Measurements from ENCODE around the gene ITGB4. TPM values are rescaled to one million over a fixed set of nuclear protein-coding genes. Genes with fewer than 3 reads are reported as not detected.

The ITGB4 gene
- polyA plus RNA-seq, 1 of the 3 experiments (the other 2 are of a cell fraction), result 7.0 TPM

DNA sequence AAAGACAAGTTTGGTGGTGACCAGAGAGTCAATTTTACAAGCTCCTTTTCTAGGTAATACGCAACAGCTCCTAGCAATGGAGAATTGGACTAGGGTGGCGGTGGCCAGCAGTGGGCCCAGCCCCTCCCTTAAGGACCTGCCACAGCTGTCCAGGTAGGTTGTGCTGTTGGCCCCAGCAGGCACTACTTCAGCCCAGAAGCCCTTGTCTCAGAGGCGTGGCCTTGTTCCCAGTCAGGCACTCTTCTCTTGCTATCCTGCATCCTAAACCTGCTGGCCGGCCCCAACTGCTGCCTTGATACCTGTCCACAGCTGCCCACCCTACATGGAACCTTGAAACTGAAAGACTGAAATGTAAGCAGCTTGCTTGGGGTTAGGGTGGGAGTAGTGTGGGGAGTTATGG is 44.7 kb downstream of the ITGB4 start:
- Histone ChIP-seq H4K20me1 (ENCODE audit: insufficient read depth) (no peaks in the 10 kb centered on the region), H3K4me3 (ENCODE audit: low read depth in 2 of 2, low read length in 1 of 2) (no peak overlapping the region), H3K9me2 (no peaks in the 10 kb centered on the region), H3K4me1 (ENCODE audit: control insufficient read depth in 1 of 2, insufficient read depth in 2 of 2, low read depth in 1 of 2, low read length in 1 of 2) (peaks cover 8 to 19% of the 10 kb centered on the region in 2 experiments; a peak in 2 of 4 replicates), H3K27ac (ENCODE audit: low read depth in 2 of 2, low read length in 1 of 2) (no peak overlapping the region), H2AFZ (ENCODE audit: low read depth) (no peak overlapping the region), H3K27me3 (ENCODE audit: insufficient read depth) (no peaks in the 10 kb centered on the region), H3K9me3 (no peaks in the 10 kb centered on the region), H3K36me3 (replicated peaks in 1 of 2; ENCODE audit: control insufficient read depth in 1 of 2, insufficient read depth in 2 of 2, low read length in 1 of 2) (peaks cover 0 to 3% of the 10 kb centered on the region in 2 experiments), H3K79me2 (ENCODE audit: insufficient read depth) (no peaks in the 10 kb centered on the region), H3K4me2 (no peak overlapping the region), H3K9ac (no peak overlapping the region), H3F3A (replicated peaks; ENCODE audit: insufficient read depth) (peaks cover 20% of the 10 kb centered on the region)
- 93% methylated on average over 4 of the region's 4 CpGs for WGBS (ENCODE audit: low lambda C conversion rate)
- ChIA-PET CTCF (interaction anchor here (1.0 to 31.4 kb wide), 15 partner anchors 9 to 176 kb away, joined by 3 to 1370 read pairs (median 15); partner anchors contain the start of genes SMIM5, TRIM65, UNC13D and UNK), POLR2A (interaction anchor here (1.0 to 8.4 kb wide), 7 partner anchors 9 to 61 kb away, joined by 4 to 161 read pairs (median 10); partner anchors contain the start of gene UNK)
- TF ChIP-seq ELF1 (IDR thresholded peaks at IDR 0.05), result no peak
- no peak for TF ChIP-seq EP300 (IDR thresholded peaks at IDR 0.05; ENCODE audit: borderline replicate concordance in 1 of 2, low read depth in 1 of 2, low read length in 1 of 2)
- TF ChIP-seq, protein P1, sequence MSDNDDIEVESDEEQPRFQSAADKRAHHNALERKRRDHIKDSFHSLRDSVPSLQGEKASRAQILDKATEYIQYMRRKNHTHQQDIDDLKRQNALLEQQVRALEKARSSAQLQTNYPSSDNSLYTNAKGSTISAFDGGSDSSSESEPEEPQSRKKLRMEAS (IDR thresholded peaks at IDR 0.05; ENCODE audit: low read depth), result no peak
- TF ChIP-seq, protein P2, sequence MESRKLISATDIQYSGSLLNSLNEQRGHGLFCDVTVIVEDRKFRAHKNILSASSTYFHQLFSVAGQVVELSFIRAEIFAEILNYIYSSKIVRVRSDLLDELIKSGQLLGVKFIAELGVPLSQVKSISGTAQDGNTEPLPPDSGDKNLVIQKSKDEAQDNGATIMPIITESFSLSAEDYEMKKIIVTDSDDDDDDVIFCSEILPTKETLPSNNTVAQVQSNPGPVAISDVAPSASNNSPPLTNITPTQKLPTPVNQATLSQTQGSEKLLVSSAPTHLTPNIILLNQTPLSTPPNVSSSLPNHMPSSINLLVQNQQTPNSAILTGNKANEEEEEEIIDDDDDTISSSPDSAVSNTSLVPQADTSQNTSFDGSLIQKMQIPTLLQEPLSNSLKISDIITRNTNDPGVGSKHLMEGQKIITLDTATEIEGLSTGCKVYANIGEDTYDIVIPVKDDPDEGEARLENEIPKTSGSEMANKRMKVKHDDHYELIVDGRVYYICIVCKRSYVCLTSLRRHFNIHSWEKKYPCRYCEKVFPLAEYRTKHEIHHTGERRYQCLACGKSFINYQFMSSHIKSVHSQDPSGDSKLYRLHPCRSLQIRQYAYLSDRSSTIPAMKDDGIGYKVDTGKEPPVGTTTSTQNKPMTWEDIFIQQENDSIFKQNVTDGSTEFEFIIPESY (IDR thresholded peaks at IDR 0.05; ENCODE audit: borderline replicate concordance, low read depth), result no peak
- DNase-seq, result peak; percentile 17

DNA sequence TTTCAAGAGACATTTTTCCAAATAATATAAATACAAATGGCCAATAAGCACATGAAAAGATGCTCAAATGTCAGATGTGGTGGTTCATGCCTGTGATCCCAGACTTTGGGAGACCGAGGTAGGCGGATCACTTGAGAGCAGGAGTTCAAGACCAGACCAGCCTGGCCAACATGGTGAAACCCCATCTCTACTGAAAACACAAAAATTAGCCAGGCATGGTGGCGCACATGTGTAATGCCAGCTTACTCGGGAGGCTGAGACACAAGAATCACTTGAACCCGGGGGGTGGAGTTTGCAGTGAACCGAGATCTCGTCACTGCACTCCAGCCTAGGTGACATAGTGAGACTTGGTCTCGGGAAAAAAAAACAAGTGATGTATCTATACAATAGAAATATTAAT is 46.6 kb downstream of the ITGB4 start:
- peaks cover 24% of the 10 kb centered on the region for H3F3A ChIP-seq (replicated peaks; ENCODE audit: insufficient read depth)
- peaks cover 8 to 19% of the 10 kb centered on the region in 2 experiments; a peak in 2 of 4 replicates for H3K4me1 ChIP-seq (ENCODE audit: control insufficient read depth in 1 of 2, insufficient read depth in 2 of 2, low read depth in 1 of 2, low read length in 1 of 2)
- H3K27ac ChIP-seq (ENCODE audit: low read depth in 2 of 2, low read length in 1 of 2), result no peak overlapping the region
- CTCF ChIA-PET, result interaction anchor here (0.6 to 5.0 kb wide), 5 partner anchors 12 to 143 kb away, joined by 3 to 34 read pairs (median 8); a partner anchor contains a TSS
- H3K79me2 ChIP-seq (ENCODE audit: insufficient read depth), result no peaks in the 10 kb centered on the region
- no peaks in the 10 kb centered on the region for H4K20me1 ChIP-seq (ENCODE audit: insufficient read depth)
- H3K4me3 ChIP-seq (ENCODE audit: low read depth in 2 of 2, low read length in 1 of 2), result no peak overlapping the region
- H3K9me2 ChIP-seq, result no peaks in the 10 kb centered on the region
- no peak for TF ChIP-seq POLR2AphosphoS5 (IDR thresholded peaks at IDR 0.05; ENCODE audit: low read depth, low read length)
- no peaks in the 10 kb centered on the region for H3K9me3 ChIP-seq
- DNase-seq, result no peak
- no peak overlapping the region for H3K4me2 ChIP-seq
- POLR2A ChIA-PET, result interaction anchor here (1.7 kb wide), 1 partner anchor 9 kb away, joined by 8 read pairs; no protein-coding TSS in a partner anchor
- H3K36me3 ChIP-seq (replicated peaks in 1 of 2; ENCODE audit: control insufficient read depth in 1 of 2, insufficient read depth in 2 of 2, low read length in 1 of 2), result no peaks in the 10 kb centered on the region
- no peak overlapping the region for H3K9ac ChIP-seq
- no peak overlapping the region for H2AFZ ChIP-seq (ENCODE audit: low read depth)
- no peaks in the 10 kb centered on the region for H3K27me3 ChIP-seq (ENCODE audit: insufficient read depth)
- 91% methylated on average over 8 of the region's 8 CpGs for WGBS (ENCODE audit: low lambda C conversion rate)

DNA sequence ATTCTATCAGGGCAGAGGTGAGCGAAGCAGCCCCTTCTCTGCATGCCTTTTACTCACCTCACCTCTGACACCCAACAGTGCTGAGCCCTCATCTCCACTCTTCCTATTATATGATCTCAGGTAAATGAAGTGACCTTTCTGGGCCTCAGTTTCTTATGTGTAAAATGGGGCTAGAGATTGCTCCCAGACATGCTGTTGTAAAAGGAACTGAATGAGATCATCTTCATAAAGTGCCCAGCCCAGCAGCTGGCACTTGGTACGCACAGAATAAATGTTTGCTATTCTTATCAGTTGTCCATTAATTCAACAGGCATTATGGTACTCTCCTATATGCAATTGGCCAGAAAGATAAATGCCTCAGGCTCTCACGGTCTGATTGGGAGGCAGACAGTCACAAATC is 48.3 kb downstream of the ITGB4 start:
- DNase-seq, result peak; percentile 75
- H3K9me3 ChIP-seq, result no peaks in the 10 kb centered on the region
- POLR2A ChIA-PET, result interaction anchor here (0.9 to 2.6 kb wide), 2 partner anchors 10 to 57 kb away, joined by 3 to 32 read pairs; a partner anchor contains a TSS
- peaks cover 0 to 7% of the 10 kb centered on the region in 2 experiments; a peak in 1 of 4 replicates for H3K4me1 ChIP-seq (ENCODE audit: control insufficient read depth in 1 of 2, insufficient read depth in 2 of 2, low read depth in 1 of 2, low read length in 1 of 2)
- no peaks in the 10 kb centered on the region for H3K36me3 ChIP-seq (replicated peaks in 1 of 2; ENCODE audit: control insufficient read depth in 1 of 2, insufficient read depth in 2 of 2, low read length in 1 of 2)
- H3K4me3 ChIP-seq (ENCODE audit: low read depth in 2 of 2, low read length in 1 of 2), result no peak overlapping the region
- no peaks in the 10 kb centered on the region for H3K27me3 ChIP-seq (ENCODE audit: insufficient read depth)
- CTCF ChIA-PET, result interaction anchor here (0.9 to 11.7 kb wide), 9 partner anchors 10 to 76 kb away, joined by 3 to 111 read pairs (median 9); a partner anchor contains a TSS
- no peak overlapping the region for H3K4me2 ChIP-seq
- H3K9ac ChIP-seq, result no peak overlapping the region
- H3K79me2 ChIP-seq (ENCODE audit: insufficient read depth), result no peaks in the 10 kb centered on the region
- no peak overlapping the region for H2AFZ ChIP-seq (ENCODE audit: low read depth)
- H3K27ac ChIP-seq (ENCODE audit: low read depth in 2 of 2, low read length in 1 of 2), result peak overlapping the region in 1 of 2 experiments; percentile 53; a peak in 2 of 4 replicates
- TF ChIP-seq GATA2 (CRISPR knock-in tag; IDR thresholded peaks at IDR 0.05) (peak; percentile 79), RCOR1 (IDR thresholded peaks at IDR 0.05; ENCODE audit: low read length) (peak; percentile 80; the same call in 1 of the 2 replicates), GABPA (IDR thresholded peaks at IDR 0.05; ENCODE audit: low read depth) (no peak), YY1 (IDR thresholded peaks at IDR 0.05; ENCODE audit: low read depth) (no peak), CHD2 (IDR thresholded peaks at IDR 0.05; ENCODE audit: low read length, partially characterized antibody) (peak; percentile 54), EP300 (IDR thresholded peaks at IDR 0.05; ENCODE audit: borderline replicate concordance in 1 of 2, low read depth in 1 of 2, low read length in 1 of 2) (peak in 1 of 2 experiments; percentile 40; a peak in 2 of 4 replicates)
- TF ChIP-seq, protein P3, sequence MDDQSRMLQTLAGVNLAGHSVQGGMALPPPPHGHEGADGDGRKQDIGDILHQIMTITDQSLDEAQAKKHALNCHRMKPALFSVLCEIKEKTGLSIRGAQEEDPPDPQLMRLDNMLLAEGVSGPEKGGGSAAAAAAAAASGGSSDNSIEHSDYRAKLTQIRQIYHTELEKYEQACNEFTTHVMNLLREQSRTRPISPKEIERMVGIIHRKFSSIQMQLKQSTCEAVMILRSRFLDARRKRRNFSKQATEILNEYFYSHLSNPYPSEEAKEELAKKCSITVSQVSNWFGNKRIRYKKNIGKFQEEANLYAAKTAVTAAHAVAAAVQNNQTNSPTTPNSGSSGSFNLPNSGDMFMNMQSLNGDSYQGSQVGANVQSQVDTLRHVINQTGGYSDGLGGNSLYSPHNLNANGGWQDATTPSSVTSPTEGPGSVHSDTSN (IDR thresholded peaks at IDR 0.05), result no peak
- peaks cover 17% of the 10 kb centered on the region for H3F3A ChIP-seq (replicated peaks; ENCODE audit: insufficient read depth)
- peaks cover 5% of the 10 kb centered on the region for H4K20me1 ChIP-seq (ENCODE audit: insufficient read depth)
- H3K9me2 ChIP-seq, result no peaks in the 10 kb centered on the region
- 54% methylated on average over 3 of the region's 3 CpGs for WGBS (ENCODE audit: low lambda C conversion rate)

Measured in SK-N-SH (cell line).